IPS DF 4.7 (cell line): ENCODE results near the gene GSTM3.

ENCODE experiments used
- DNase-seq: peaks from one replicate; pipeline ENCODE4 v3.0.0-alpha.2; 2013; ENCODE audit warnings: low spot score; ENCODE audit errors: extremely low read depth

GSTM3 gene

DNA sequence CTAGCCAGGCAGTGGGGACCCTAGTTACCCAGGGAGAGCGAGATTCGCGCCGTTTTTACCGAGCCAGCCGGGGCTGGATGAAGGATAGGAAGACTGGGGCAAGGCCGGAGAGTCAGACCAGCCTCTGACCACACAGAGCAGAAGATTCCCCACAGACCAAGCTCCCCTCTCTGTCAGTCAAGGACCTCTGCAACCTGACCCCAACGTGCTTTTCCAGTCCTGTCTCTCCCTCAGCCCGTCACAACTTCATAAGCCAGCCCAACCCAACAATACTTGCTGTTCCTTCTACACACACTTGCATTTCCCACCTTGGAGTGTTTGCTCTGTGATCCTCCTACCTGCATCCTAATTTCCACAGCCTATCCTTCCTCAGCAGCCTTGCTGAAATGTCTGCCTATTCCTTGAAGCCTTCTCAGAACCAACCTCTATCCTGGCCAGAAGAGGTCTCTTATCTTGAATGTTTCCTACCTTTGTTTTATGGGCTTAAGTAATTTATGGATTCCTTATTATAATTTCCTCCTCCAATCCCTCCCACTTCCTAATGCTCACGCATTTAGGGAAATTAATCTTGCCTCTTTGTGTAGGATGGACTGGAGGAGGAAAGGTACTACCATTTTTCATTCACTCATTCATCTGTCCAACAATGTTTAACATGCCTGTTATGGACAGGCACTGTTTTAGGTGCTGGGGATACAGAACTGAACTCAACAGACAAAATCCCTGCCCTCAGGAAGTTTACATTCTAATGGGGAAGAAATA lies at the start of gene GSTM3:
GSTM3 (minus strand) TSS at position 424 of the 759 bp plus-strand sequence. CDS start 751 bp downstream, outside the sequence.
- no peak for DNase-seq

DNA sequence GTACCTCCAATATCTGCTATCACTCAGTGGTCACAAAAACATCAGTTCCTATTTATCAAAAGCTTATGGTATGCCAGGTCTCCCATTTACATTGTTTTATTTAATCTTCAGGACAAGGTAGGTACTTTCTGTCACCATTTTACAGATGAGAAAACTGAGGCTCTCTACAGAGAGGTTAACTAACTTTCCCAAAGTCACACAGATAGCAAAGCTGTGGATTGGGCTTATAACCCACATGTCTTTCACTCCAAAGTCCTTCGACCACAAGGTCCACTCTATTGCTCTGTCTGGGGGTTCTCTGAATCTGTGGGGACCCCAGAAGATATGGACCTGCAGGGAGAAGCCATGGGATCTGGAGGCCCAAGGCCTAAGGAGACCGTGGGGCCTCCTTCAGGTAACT lies 49.5 kb upstream of the GSTM3 start:
- no peak for DNase-seq

DNA sequence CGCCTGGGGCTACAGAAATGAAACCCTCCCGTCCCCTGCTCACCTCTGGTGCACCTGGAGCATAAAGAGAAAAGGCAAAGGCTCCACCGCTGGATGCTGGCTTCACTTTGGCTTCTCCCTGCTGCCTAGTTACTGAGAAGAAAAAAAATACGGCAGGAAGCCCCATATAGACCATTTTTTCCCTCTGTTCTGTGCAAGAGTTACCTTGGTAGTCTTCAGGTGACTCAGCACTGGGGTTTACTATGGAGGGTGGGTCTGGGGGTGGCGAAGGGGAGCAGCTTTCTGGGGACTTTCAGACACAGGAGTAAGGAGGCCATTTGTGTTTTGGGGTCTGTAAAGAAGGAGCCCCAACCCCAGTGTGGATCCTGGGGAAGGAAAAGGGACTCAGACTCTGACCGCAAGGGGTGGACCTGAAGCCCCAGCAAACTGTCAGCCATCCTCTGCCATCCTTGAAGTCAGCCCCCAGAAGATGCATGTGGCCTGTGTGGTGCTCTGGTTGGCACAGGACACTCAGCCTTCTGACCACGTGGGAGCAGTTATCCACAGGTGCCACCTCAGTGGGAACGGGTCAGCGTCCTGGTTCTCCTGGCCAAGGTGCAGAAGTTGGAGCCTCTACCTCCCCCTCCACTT lies 48.8 kb upstream of the GSTM3 start:
- no peak for DNase-seq

DNA sequence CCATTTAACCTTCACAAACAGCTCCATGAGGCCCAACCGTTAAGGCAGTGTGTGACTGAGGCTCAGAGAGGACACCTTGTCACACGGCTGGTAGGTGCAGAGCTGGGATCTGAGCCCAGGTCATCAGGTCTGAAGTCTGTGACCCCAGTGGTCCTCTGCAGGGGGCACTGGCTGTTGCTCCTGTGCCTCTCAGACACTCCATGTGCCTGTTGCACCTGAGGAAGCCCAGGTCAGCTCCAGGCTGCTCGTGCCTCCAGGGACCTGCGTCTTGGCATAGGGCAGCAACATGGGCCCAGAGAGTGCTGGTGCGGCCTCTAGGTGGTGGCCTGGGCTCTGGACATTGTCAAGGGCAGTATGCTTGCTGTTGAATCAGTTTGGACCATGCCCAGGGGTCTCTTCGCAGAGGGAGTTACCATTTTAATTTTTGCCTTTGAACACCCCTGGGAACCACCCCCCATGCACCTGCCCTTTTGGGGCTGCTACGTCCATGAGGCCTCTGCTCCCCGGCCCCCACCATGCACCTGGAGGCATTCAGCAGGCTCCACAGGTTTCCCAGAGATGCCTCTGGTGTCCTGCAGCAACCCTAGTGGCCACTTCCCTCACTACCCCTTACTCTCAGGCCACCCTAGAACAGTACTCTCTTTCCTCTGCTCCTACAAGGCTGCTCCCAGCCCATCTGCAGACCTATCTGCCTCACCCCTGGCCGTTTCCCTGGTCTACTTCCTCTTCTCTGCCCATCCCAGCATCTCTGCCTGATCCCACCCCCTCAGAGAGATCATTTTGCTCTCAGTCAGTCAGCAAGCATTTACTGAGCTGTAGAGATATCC lies 48.1 kb upstream of the GSTM3 start:
- no peak for DNase-seq

DNA sequence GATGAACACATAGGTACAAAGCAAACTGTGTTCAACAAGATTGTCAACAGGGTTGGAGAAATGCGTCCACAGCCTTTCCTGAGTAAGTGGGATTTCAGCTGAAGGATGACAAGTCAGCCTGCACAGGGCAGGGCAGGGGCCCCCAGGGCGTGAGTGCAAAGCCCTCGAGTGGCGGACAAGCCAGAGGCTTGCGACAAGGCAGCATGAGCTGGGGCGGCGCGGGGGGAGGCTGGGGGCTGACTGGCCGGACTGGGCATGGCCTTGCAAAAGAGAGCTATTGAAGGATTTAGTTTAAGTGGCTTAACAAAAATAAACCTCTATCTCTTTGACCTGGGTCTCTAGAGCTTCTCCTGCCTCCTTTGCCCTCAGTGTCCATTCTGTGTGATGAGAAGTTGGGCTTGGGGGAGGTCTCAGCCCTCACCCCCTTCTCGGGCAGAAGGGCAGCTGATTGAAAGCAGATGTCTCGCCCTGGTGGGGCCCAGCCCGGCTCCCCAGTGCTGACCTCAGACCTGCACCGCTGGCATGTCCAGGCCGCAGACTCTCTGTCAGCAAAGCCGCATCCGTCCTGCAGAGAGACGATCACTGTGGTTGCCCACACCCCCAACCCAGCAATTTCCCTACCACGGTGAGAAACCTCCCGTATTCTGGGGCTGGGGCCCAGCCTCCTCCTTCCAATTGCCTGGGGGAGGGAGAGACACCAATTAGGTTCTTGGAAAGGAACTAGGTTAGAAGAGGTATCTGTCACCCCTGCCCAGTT lies 47.2 kb upstream of the GSTM3 start:
- DNase-seq, result no peak

DNA sequence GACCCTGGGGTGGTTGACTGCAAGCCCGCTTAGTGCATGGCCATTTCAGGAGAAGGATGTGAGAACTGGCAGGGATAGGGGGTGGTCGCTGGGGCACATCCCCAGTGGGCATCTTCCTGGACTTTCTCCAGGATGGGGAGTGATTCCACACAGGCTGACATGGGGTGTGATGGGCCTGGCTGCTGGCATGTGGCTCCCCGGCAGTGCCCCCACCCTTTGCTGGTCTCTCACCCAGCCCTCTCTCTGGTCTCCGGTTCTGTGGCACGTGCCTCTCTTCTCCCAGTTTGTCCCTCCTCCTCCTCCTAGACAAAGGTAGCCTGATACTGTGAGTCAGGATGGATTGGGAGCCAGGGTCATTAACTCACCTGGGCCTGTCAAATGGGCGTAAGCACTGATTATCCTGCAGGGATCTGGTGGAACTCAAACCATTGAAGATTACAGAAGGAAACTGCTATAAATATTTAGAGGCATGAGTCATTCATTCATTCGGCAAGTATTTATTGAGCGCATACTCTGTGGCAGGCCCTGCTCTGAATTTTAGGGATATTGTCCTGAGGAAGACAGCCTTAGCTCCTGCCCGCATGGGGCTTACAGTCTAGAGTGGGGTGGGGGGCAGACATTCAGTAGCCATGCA lies 46.5 kb upstream of the GSTM3 start:
- no peak for DNase-seq

DNA sequence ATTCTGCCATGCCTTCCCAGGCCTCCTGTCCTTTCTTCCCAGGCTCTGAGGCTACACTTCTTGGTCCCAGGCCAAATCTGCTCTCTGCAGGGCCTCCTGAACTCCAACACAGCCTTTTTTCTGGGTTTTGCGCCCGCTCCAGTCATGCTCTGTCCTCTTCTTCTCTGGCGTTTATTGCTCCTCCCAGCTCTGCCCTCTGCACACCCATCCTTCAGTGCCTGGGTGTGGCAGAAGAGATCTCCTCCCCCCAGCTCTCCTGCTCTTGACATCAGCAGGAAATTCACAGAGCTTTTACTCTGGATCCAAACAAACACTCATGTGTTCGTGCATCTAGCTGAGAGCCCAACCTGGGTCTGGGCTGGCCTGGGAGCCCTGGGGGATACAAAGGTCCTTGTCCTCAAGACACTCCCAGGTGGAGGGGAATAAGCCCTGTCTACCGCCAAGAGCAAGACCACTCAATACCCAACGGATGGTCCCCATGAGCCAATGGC lies 45.7 kb upstream of the GSTM3 start:
- no peak for DNase-seq

DNA sequence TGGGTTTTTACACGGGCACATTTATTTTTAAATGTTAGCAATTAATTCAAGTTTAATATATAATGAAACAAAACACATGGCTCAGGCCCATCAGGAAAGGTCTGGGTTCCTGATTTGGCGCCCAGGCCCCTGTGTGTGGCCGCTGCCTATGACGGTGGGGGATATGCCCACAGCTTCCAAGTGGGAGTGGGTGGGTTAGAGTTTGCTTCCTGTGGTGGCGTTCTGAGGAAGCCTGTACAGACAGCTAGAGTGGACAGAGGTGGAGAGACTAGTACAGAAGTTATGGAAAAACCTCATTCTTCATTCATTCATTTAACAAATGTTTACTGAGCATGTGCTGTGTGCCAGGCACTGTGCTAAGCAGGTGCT lies 45.3 kb upstream of the GSTM3 start:
- DNase-seq, result no peak

DNA sequence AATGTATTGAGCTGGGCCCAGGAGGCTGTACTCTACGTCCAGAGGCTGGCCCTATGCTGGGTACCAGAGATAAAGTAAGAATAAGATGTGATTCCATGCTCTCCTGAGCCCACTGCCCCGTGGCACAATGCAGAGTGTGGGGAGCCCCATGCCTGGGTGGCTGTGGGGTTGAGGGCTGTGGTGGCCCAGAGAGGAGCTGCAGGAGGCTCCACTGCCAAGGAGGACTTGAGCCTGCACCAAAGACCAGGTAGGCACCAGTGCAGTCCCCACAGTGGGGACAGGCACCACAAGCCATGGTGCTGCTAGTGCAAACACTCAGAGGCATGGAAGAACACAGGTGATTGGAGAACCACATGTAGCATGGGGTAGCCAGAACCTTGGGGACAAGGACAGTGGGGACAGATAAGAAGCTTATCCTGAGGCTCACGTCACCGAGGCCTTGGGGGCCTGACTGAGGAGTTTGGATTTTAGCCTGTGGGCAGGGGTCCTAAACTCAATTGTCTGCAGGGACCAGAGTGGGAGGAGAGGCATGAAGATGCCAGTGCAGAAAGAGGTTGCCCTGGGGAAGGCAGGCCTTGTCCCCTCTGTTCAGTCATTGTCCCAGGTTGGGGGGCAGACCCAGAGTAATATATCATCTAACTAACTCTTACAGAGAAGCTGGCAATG lies 44.7 kb upstream of the GSTM3 start:
- DNase-seq, result no peak

DNA sequence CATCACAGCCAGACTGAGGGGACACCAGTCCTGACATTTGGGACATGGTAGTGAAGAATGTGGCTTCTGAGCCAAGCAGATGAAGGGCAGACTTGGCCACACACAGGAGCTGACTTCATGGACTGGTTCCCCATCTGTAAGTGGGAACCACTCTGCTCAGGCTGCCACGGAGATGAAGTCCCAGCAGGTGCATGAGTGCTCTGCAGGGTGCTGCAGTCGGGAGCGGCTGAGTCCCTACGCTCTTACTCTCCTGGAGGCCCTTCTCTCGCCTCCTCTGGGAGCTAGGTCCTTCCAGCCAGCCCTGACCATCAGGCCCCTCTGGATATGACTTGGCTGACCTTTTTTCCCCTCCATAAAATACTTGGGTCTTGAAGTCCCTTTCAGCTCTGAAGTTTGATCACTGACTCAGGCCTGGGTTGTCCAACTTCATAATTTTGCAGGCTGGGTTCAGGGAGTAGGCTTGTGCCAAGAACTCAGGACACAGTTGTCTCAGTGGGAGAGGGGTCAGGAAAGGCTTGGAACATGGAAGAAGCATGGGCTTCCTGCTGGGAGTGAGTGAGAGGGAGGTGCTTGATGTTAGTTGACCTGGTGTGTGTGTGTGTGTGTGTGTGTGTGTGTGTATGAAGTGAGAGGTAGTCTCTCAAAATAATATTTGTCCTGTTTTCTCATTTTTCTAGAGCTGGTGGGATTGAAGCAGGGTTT lies 43.9 kb upstream of the GSTM3 start:
- no peak for DNase-seq

DNA sequence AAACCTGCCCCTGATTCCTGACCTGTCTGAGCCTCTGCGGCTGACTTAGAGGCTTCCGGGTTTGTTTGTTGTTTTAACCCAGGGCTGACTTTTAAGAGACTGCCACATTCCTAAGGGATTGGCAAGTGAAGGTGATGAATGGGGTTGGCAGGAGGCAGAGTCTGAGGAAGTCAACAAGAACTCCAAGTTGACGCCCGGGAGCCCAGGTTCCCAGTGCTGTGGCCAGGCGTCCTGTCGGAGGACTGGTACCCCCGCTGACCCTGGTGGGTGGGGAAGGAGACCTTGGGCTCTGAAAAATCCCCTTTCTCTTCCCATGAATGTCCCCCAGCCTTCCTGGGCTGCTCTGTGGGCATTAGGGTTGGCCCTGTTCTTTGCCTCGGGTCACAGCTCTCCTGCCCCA lies 42.6 kb upstream of the GSTM3 start:
- no peak for DNase-seq

DNA sequence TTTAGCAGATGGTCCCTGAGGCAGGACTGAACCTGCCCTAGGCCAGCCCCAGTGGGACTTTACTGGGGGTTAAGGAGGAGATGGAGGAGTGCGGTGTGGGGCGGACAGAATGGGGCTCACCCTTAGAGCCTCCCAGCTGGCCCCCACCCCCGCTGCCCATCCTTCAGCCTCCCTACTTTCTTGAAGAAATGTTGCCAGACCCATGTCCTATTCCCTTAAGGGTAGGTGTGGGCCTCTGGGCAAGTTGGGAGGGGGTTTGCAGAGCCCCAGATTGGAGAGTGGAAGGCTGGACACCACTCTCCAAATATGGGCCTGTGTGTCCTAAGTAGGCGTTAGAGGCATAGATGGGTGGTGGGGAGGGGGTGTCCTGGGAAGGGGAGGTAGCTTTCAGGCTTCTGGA lies 42.1 kb upstream of the GSTM3 start:
- DNase-seq, result no peak

DNA sequence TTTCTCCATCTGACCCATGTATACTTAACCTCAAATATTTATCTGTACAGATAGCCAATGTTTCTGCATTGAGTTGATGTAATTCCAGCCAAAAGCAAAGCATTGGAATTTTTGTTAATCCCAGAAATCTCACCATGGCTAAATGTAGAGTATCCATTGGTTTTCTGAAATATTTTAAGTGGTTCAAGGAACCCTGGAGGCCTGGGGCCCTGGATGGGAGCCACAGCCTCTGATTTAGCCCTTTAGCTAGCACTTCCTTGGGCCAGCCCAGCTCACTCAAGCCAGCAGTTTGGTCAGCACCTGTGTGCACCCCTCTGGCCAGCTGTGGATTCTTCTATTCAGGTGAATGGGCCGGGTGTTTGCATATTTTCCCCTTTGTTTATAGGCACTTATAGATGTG lies 41.7 kb upstream of the GSTM3 start:
- DNase-seq, result no peak

DNA sequence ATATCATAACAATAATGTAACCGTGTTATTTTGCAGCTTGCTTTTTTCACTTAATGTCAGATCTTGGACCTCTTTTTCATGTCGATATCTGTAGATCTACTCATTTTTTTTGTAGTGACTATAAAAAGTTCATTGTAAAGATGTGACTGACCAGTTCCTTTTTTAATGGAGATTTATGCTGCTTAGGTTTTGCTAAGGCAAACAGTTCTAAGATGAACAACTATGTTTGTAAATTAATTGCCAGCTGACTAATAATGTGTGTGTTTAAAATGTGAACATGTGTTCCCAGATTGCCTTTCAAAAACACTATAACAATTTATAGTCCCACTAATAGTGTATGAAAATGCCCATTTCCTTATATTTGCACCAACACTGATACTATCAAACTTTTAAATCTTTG lies 41.0 kb upstream of the GSTM3 start:
- no peak for DNase-seq

DNA sequence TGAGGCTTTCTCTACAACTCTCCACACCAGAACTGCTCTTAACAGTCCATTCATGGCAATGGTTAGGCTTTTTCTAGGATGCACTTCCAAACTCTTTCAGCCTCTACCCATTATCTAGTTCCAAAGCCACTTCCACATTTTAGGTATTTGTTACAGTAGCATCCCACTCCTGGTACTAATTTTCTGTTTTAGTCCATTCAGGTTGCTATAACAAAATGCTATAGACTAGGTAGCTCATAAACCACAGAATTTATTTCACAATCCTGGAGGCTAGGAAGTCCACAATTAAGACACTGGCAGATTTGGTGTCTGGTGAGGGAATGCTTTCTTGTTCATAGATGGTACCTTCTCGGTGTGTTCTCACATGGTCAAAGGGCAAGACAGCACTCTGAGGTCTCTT lies 40.1 kb upstream of the GSTM3 start:
- DNase-seq, result no peak

DNA sequence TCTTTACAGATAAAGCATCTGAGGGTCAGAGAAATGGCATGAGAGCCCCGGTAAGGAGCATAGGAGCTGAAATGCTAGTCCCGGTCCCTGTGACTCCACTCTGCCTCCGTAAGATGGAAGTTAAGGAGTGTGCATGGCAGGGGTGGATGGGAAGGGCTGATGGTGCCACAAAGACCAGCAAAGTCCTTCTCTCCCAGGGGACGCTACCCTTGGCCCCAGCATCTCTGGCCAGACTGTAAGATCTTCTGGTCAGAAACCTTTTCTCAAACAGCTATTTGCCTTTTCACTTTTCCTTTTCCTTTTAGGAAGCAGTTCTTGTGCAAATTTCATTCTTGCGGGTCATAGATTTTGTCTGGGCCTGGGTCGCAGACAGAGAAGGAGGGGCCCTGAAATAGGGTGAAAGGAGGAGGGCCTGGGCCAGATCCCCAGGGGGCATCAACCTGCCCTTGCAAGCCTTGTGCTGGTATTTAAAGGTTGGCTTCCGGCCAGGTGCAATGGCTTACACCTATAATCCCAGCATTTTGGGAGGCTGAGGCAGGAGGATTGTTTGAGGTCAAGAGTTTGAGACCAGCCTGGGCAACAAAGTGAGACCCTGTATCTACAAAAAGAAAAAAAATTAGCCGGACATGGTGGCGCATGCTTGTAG lies 37.3 kb upstream of the GSTM3 start:
- DNase-seq, result no peak

DNA sequence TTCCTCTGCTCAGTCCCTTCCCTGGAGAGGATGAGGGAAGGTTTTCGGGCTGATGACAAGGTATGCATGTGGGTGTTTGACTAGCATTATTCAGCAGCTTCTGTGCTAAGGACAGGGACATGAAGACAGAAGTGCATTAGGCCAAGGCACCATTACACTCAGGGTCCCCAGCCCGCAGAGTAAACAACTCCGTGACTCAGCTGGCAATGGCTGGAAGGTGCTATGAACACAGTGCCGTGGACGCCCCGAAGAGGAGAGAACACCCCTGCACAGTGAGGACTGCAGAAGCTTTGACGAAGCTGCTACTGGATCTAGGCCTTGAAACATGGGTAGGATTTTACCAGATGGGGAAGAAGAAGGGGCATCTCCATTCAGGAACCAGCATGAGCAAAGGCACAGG lies 36.6 kb upstream of the GSTM3 start:
- no peak for DNase-seq

DNA sequence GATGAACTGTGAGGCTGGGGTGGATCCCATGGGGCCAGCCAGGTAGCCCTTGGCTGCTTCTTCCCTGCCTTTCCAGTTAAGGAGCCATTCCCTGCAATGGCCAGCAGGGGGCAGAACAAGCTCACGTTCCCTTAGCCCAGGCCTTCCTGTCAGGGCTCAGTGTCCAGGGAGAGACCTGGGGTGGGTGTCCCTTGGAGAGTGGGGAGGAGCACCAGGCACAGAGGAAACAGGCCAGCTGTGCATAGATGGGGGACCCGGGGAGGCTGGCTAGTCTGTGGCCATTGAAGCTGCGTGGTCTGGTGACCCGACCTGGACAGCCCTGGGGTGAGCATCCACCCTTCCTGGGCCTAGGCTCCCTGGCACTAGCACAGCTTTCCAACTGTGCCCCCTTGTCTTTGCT lies 36.1 kb upstream of the GSTM3 start:
- no peak for DNase-seq

DNA sequence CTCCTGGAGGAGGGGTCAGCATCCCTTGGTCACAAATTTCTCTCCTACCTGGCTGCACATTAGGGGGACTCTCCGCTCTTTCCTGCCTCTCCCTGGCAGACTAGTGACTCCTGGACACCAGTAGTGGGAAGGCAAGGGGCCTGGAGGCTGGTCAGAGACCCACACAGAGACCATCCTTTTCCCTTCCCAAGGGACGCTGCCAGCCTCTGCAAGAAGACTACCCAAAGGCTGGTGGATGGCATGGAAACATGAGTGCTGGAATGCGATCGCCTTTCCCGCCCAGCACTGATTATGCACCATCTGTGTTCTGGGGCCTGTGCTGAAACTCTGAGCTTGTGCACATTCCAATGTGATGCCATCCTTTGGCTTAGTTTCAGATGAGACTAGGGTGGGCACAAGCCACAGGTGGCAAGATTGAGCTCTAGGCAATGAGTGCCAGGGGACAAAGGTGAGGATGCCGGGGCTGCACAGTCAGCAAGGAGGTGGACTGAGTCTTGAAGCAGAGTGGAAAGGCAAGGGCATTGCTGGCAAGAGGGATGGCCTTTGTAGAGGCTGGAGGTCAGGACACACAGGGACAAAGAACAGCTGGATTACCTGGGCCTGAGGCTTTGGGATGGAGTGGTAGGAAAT lies 35.5 kb upstream of the GSTM3 start:
- no peak for DNase-seq
